WTC11 (cell line): Measurements from ENCODE around the gene GLRX. TPM values are rescaled to one million over a fixed set of nuclear protein-coding genes. Genes with fewer than 3 reads are reported as not detected.

Experiments used
- ATAC-seq: fragments of 200-7000 bp; cut with Tn5 transposase; 2 replicates; pipeline ENCODE4 v1.10.0; 2021; ENCODE audit warnings: mild to moderate bottlenecking, moderate library complexity
- CTCF ChIA-PET: fragments of 300-600 bp; sonication (Branson Sonifier 250); formaldehyde crosslinking; loops from one replicate; lab custom pipeline; 2021; ENCODE audit warnings: antibody characterized with exemption; lab: Charles Lee
- POLR2A ChIA-PET: fragments of 350-600 bp; sonication (Branson Sonifier 250); formaldehyde crosslinking; loops from one replicate; lab custom pipeline; 2021; ENCODE audit warnings: antibody characterized with exemption; lab: Charles Lee
- DNase-seq: peaks from one replicate; pipeline ENCODE4 v3.0.0; 2021; ENCODE audit warnings: low spot score
- H3K27ac Mint-ChIP-seq: 2 replicates; pipeline ENCODE4 v1.8.0; 2021; ENCODE audit warnings: mixed read lengths
- H3K27me3 Mint-ChIP-seq: 2 replicates; pipeline ENCODE4 v1.8.0; 2021; ENCODE audit warnings: low read depth, mild to moderate bottlenecking, moderate library complexity, mixed read lengths
- H3K36me3 Mint-ChIP-seq: 2 replicates; pipeline ENCODE4 v1.8.0; 2021; ENCODE audit warnings: mixed read lengths
- H3K4me1 Mint-ChIP-seq: 2 replicates; pipeline ENCODE4 v1.8.0; 2022; ENCODE audit warnings: mixed read lengths
- H3K4me3 Mint-ChIP-seq: 2 replicates; pipeline ENCODE4 v1.8.0; 2021; ENCODE audit warnings: mild to moderate bottlenecking, moderate library complexity, mixed read lengths
- H3K9me3 Mint-ChIP-seq: 2 replicates; pipeline ENCODE4 v1.8.0; 2021; ENCODE audit warnings: mixed read lengths
- CBFB ChIP-seq: sonication (generic); formaldehyde crosslinking; IDR thresholded peaks from 2 replicates; pipeline ENCODE4 v1.8.1; 2022; ENCODE audit warnings: mild to moderate bottlenecking, low read depth, missing genetic modification reagents
- FOXP4 ChIP-seq: sonication (generic); formaldehyde crosslinking; IDR thresholded peaks from 2 replicates; pipeline ENCODE4 v1.8.0; 2022; ENCODE audit warnings: mild to moderate bottlenecking, missing genetic modification reagents
- GRHL2 ChIP-seq: fragments of 250-450 bp; sonication (Bioruptor Pico); IDR thresholded peaks from 2 replicates; pipeline ENCODE4 v1.8.0; 2022; ENCODE audit warnings: mild to moderate bottlenecking, moderate library complexity; ENCODE audit not compliant: insufficient replicate concordance, severe bottlenecking
- HMGA2 ChIP-seq: fragments of 250-450 bp; sonication (Bioruptor Pico); IDR thresholded peaks from 2 replicates; pipeline ENCODE4 v1.4.0; 2021; ENCODE audit warnings: mild to moderate bottlenecking, moderate library complexity
- IRF2 ChIP-seq: sonication (generic); formaldehyde crosslinking; IDR thresholded peaks from 2 replicates; pipeline ENCODE4 v1.8.0; 2022; ENCODE audit warnings: low read depth, missing genetic modification reagents, borderline replicate concordance
- RELA ChIP-seq: sonication (generic); formaldehyde crosslinking; IDR thresholded peaks from 2 replicates; pipeline ENCODE4 v1.8.1; 2022; ENCODE audit warnings: missing genetic modification reagents, mild to moderate bottlenecking, borderline replicate concordance
- TCF7 ChIP-seq: sonication (generic); formaldehyde crosslinking; IDR thresholded peaks from 2 replicates; pipeline ENCODE4 v1.8.0; 2022; ENCODE audit warnings: mild to moderate bottlenecking, low read depth, missing genetic modification reagents, moderate library complexity
- TEAD4 ChIP-seq: sonication (generic); formaldehyde crosslinking; IDR thresholded peaks from 2 replicates; pipeline ENCODE4 v1.8.0; 2022; ENCODE audit warnings: mild to moderate bottlenecking, missing genetic modification reagents
- USF2 ChIP-seq: sonication (generic); formaldehyde crosslinking; IDR thresholded peaks from 2 replicates; pipeline ENCODE4 v1.8.1; 2023; ENCODE audit warnings: mild to moderate bottlenecking, missing genetic modification reagents, moderate library complexity
- ZNF219 ChIP-seq: sonication (generic); formaldehyde crosslinking; IDR thresholded peaks from 2 replicates; pipeline ENCODE4 v1.8.0; 2023; ENCODE audit warnings: missing genetic modification reagents, mild to moderate bottlenecking, borderline replicate concordance
- ZNF263 ChIP-seq: sonication (generic); formaldehyde crosslinking; IDR thresholded peaks from 2 replicates; pipeline ENCODE4 v1.8.1; 2022; ENCODE audit warnings: low read depth, mild to moderate bottlenecking, moderate library complexity, missing genetic modification reagents
- ZNF281 ChIP-seq: sonication (generic); formaldehyde crosslinking; IDR thresholded peaks from 2 replicates; pipeline ENCODE4 v1.8.0; 2023; ENCODE audit warnings: mild to moderate bottlenecking, missing genetic modification reagents
- ZNF396 ChIP-seq: fragments of 250-450 bp; sonication (Bioruptor Pico); IDR thresholded peaks from 2 replicates; pipeline ENCODE4 v1.8.0; 2021; ENCODE audit warnings: mild to moderate bottlenecking, moderate library complexity, borderline replicate concordance
- ZSCAN18 ChIP-seq: fragments of 250-450 bp; sonication (Bioruptor Pico); IDR thresholded peaks from 2 replicates; pipeline ENCODE4 v2.1.2; 2022; ENCODE audit warnings: mild to moderate bottlenecking, moderate library complexity
- total RNA-seq: library from RNA; stranded (reverse); gene quantifications from 3 replicates; pipeline ENCODE4 v1.2.3, GENCODE V29; 2021
- TF ChIP-seq, protein P1 (sequence below): sonication (generic); formaldehyde crosslinking; IDR thresholded peaks from 2 replicates; pipeline ENCODE4 v1.8.1; 2023; ENCODE audit warnings: mild to moderate bottlenecking, missing genetic modification reagents, borderline replicate concordance
- TF ChIP-seq, protein P2 (sequence below): sonication (generic); formaldehyde crosslinking; IDR thresholded peaks from 2 replicates; pipeline ENCODE4 v1.8.0; 2023; ENCODE audit warnings: missing genetic modification reagents, mild to moderate bottlenecking, borderline replicate concordance
- TF ChIP-seq, protein P3 (sequence below): sonication (generic); formaldehyde crosslinking; IDR thresholded peaks from 2 replicates; pipeline ENCODE4 v1.8.1; 2022; ENCODE audit warnings: missing genetic modification reagents, borderline replicate concordance

GLRX gene
- total RNA-seq, 1 experiment from 2014 or later = 15.9 TPM

GRCh38 chr5:95768731-95769130 is 53.8 kb downstream of the GLRX start:
- DNase-seq = no peak
- Mint-ChIP-seq H3K4me1 (no peaks in the 10 kb centered on the region), H3K27me3 (no peaks in the 10 kb centered on the region), H3K36me3 (no peaks in the 10 kb centered on the region), H3K4me3 (no peak overlapping the region), H3K9me3 (0 out of 2 replicates have a peak, but pooled peaks cover 3% of the 10 kb centered on the region)
- CTCF ChIA-PET = interaction anchor here (6.2 kb wide), 1 partner anchor 12 kb away, joined by 27 read pairs; no protein-coding TSS in a partner anchor
- no peak for TF ChIP-seq RELA (CRISPR knock-in tag)
- TF ChIP-seq TCF7 = no peak
- TF ChIP-seq, protein P1, sequence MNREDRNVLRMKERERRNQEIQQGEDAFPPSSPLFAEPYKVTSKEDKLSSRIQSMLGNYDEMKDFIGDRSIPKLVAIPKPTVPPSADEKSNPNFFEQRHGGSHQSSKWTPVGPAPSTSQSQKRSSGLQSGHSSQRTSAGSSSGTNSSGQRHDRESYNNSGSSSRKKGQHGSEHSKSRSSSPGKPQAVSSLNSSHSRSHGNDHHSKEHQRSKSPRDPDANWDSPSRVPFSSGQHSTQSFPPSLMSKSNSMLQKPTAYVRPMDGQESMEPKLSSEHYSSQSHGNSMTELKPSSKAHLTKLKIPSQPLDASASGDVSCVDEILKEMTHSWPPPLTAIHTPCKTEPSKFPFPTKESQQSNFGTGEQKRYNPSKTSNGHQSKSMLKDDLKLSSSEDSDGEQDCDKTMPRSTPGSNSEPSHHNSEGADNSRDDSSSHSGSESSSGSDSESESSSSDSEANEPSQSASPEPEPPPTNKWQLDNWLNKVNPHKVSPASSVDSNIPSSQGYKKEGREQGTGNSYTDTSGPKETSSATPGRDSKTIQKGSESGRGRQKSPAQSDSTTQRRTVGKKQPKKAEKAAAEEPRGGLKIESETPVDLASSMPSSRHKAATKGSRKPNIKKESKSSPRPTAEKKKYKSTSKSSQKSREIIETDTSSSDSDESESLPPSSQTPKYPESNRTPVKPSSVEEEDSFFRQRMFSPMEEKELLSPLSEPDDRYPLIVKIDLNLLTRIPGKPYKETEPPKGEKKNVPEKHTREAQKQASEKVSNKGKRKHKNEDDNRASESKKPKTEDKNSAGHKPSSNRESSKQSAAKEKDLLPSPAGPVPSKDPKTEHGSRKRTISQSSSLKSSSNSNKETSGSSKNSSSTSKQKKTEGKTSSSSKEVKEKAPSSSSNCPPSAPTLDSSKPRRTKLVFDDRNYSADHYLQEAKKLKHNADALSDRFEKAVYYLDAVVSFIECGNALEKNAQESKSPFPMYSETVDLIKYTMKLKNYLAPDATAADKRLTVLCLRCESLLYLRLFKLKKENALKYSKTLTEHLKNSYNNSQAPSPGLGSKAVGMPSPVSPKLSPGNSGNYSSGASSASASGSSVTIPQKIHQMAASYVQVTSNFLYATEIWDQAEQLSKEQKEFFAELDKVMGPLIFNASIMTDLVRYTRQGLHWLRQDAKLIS = no peak
- TF ChIP-seq ZSCAN18 (CRISPR knock-in tag) = no peak
- no peak for TF ChIP-seq FOXP4 (CRISPR knock-in tag)
- TF ChIP-seq HMGA2 = no peak
- TF ChIP-seq ZNF219 (CRISPR knock-in tag) = no peak
- TF ChIP-seq, protein P2, sequence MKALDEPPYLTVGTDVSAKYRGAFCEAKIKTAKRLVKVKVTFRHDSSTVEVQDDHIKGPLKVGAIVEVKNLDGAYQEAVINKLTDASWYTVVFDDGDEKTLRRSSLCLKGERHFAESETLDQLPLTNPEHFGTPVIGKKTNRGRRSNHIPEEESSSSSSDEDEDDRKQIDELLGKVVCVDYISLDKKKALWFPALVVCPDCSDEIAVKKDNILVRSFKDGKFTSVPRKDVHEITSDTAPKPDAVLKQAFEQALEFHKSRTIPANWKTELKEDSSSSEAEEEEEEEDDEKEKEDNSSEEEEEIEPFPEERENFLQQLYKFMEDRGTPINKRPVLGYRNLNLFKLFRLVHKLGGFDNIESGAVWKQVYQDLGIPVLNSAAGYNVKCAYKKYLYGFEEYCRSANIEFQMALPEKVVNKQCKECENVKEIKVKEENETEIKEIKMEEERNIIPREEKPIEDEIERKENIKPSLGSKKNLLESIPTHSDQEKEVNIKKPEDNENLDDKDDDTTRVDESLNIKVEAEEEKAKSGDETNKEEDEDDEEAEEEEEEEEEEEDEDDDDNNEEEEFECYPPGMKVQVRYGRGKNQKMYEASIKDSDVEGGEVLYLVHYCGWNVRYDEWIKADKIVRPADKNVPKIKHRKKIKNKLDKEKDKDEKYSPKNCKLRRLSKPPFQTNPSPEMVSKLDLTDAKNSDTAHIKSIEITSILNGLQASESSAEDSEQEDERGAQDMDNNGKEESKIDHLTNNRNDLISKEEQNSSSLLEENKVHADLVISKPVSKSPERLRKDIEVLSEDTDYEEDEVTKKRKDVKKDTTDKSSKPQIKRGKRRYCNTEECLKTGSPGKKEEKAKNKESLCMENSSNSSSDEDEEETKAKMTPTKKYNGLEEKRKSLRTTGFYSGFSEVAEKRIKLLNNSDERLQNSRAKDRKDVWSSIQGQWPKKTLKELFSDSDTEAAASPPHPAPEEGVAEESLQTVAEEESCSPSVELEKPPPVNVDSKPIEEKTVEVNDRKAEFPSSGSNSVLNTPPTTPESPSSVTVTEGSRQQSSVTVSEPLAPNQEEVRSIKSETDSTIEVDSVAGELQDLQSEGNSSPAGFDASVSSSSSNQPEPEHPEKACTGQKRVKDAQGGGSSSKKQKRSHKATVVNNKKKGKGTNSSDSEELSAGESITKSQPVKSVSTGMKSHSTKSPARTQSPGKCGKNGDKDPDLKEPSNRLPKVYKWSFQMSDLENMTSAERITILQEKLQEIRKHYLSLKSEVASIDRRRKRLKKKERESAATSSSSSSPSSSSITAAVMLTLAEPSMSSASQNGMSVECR (CRISPR knock-in tag) = no peak
- no peak for TF ChIP-seq IRF2 (CRISPR knock-in tag)
- TF ChIP-seq CBFB = no peak
- TF ChIP-seq ZNF263 = no peak
- TF ChIP-seq, all 79 proteins: peak for 0
- no peak for ATAC-seq
- POLR2A ChIA-PET = no interaction called here
- H3K27ac Mint-ChIP-seq = no peak overlapping the region

GRCh38 chr5:95763941-95764340 is 58.6 kb downstream of the GLRX start:
- POLR2A ChIA-PET = no interaction called here
- Mint-ChIP-seq H3K36me3 (no peaks in the 10 kb centered on the region), H3K4me3 (no peak overlapping the region), H3K9me3 (0 out of 2 replicates have a peak, but pooled peaks cover 3% of the 10 kb centered on the region), H3K27me3 (no peaks in the 10 kb centered on the region), H3K27ac (no peak overlapping the region), H3K4me1 (no peaks in the 10 kb centered on the region)
- CTCF ChIA-PET = no interaction called here
- no peak for ATAC-seq
- DNase-seq = no peak
- TF ChIP-seq ZNF396 (CRISPR knock-in tag) (no peak), CBFB (no peak), GRHL2 (no peak), TEAD4 (CRISPR knock-in tag) (no peak), USF2 (CRISPR knock-in tag) (no peak), ZNF281 (no peak)
- TF ChIP-seq, protein P3, sequence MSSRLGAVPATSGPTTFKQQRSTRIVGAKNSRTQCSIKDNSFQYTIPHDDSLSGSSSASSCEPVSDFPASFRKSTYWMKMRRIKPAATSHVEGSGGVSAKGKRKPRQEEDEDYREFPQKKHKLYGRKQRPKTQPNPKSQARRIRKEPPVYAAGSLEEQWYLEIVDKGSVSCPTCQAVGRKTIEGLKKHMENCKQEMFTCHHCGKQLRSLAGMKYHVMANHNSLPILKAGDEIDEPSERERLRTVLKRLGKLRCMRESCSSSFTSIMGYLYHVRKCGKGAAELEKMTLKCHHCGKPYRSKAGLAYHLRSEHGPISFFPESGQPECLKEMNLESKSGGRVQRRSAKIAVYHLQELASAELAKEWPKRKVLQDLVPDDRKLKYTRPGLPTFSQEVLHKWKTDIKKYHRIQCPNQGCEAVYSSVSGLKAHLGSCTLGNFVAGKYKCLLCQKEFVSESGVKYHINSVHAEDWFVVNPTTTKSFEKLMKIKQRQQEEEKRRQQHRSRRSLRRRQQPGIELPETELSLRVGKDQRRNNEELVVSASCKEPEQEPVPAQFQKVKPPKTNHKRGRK (CRISPR knock-in tag) = no peak
